Activated CD8-positive, alpha-beta memory T cell treated with anti-CD3 and anti-CD28 coated beads for 36 hours (primary cell): ENCODE results near the gene RNF6. TPM values are rescaled to one million over a fixed set of nuclear protein-coding genes. Genes with fewer than 3 reads are reported as not detected.

ENCODE experiments used
- CTCF ChIA-PET: fragments of 350-600 bp; sonication (Branson Sonifier 250); formaldehyde crosslinking; loops from one replicate; lab custom pipeline; 2021; ENCODE audit warnings: antibody characterized with exemption; lab: Charles Lee
- POLR2A ChIA-PET: fragments of 350-600 bp; sonication (Branson Sonifier 250); formaldehyde crosslinking; loops from one replicate; lab custom pipeline; 2021; ENCODE audit warnings: antibody characterized with exemption; lab: Charles Lee
- total RNA-seq, 2 experiments: library from RNA; stranded (reverse); gene quantifications; one replicate each; pipeline ENCODE4 v1.2.3, GENCODE V29; 2021

The RNF6 gene
- total RNA-seq, 2 experiments from 2014 or later, result 53.3 to 53.5 TPM

DNA sequence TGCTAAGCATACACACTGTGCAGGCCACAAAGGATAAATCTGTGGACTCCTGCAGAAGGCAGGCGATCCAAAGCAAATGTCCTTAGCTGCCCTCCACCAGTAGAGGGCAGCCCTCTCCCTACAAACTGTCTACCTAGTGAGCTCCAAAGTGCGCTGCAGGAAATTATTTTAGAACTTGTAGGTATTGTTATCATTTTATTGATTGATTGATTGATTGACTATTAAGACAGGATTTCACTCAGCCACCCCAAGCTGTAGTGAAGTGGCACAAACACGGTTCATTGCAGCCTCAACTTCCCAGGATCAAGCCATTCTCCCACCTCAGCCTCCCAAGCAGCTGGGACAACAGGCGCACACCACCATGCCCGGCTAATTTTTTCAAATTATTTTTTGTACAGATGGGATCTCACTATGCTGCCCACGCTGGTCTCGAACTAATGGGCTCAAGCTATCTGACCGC, 37.3 kb downstream of the RNF6 start:
- POLR2A ChIA-PET, result interaction anchor here (0.5 to 1.9 kb wide), 2 partner anchors 38 to 89 kb away, joined by 3 to 8 read pairs; partner anchors contain the start of gene RNF6
- CTCF ChIA-PET, result interaction anchor here (0.5 to 3.4 kb wide), 10 partner anchors 9 to 1015 kb away, joined by 3 to 41 read pairs (median 4); partner anchors contain the start of gene RNF6

DNA sequence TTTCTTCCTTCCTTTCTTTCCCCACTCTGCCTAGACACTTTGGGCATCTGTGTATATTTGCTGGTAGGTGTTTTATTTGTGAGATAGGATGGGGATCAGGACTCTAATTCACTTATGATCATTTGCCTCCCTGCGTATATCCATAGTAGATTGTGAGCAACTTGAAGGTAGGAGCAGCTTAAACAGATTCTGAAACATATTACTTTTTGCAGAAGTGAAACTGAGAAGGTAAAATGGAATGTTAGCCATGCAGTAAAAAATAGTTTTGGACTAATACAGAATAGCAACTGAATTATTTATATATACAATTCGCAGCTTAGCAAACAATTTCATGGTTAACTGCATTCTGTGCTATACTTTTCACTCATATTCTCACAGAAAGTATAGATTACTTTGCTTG, 38.7 kb downstream of the RNF6 start:
- CTCF ChIA-PET, result interaction anchor here (3.4 kb wide), 1 partner anchor 515 kb away, joined by 37 read pairs; no protein-coding TSS in a partner anchor
- POLR2A ChIA-PET, result no interaction called here

DNA sequence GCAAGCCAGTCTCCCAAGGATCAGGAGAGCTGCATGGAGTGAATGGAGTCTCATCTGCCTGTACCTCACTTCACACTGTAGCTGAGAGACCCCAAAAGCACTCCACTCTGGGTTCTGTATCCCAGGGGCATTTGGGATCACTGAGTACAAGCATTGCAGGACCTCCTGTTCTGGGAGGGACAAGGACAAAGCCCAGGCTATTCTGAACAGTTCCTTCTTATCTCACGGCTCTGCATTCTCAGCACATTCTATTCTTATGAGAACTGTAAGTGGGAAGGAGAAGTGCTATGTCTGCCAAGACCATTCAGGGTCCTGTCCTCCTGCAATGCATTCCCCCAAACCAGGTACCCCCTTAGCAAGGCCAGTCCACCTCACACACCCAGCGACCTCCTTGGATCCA, 42.8 kb downstream of the RNF6 start:
- POLR2A ChIA-PET, result no interaction called here
- CTCF ChIA-PET, result no interaction called here

DNA sequence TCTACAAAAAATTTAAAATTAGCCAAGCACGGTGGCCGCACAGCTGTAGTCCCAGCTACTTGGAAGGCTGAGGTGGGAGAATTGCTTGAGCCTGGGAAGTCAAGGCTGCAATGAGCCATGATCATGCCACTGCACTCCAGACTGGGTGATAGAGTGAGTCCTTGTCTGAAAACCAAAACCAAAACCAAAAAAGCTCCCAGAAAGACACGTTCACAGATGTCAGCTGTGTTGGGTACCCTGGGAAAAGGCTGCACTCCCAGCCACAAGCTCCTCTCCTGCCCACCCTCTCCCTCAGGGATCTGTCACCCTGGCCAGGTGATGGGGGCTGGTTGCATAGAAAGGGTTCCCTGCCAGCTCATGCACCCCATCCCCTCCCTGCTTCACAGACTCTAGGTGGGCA, 53.3 kb downstream of the RNF6 start:
- ChIA-PET POLR2A (no interaction called here), CTCF (no interaction called here)

DNA sequence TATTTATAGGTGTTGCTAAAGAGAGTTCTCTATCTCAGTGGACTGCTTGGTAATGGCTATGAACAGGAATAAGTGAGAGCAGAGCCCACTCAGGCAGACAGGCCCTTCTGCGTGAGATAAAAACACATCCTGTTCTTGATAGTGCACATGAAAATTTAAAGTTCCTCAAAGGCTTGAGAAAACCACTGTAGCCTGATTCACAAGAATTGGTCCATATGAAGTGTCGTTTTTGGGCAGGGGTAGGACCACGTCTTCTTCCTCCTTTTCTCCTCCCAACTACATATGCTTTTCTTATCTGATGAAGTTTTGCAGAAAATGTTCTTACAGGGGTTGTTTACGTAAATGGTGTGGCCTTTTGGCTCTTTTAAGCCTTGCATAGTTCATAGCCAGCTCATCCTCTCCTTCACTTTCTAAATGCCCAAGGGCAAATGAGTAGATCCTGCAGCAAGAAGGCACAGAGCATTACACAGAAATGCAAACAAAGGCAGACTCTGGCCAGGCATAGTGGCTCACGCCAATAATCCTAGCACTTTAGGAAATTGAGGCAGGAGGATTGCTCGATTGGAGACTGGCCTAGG, 53.8 kb downstream of the RNF6 start:
- ChIA-PET CTCF (no interaction called here), POLR2A (no interaction called here)

DNA sequence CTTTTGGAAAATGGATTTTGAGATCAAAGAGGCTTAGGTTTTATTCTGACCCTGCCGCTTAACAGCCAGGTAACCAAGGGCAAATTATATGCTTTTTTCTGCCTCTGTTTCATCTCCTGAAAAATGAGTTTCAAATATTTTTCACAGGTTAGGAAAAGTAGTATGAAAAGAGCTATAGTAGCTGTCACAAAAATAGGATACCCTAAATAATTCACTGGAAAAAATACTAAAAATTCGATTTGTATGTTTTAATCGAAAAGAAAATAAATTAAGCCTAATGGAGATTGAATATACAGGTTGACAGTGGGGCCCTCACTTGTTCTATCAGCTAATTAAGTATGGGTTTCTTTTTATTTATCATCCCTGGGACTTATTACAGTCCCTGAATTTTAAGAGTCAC, 58.3 kb downstream of the RNF6 start:
- CTCF ChIA-PET, result no interaction called here
- POLR2A ChIA-PET, result no interaction called here

Other genes with a start within 250 kb of the RNF6 start
- gene SHISA2, start 170.3 kb downstream of the RNF6 start, total RNA-seq, result under 1 TPM; 0.13 to 0.21 TPM
- 10 to 100 TPM; 26.9 to 28.4 TPM for gene CDK8, start 31.8 kb upstream of the RNF6 start, total RNA-seq